ENCODE results near the gene SLC27A1.
A peak's percentile ranks its signal among the peaks of the same experiment; 100 is the strongest.

SLC27A1 gene

GRCh38 chr19:17553256-17553655 lies 82.9 kb downstream of the SLC27A1 start:
- peak; percentile 81 for DNase-seq (ENCODE audit: extremely low read depth, low read depth)

GRCh38 chr19:17554968-17555479 lies 84.7 kb downstream of the SLC27A1 start:
- no peak for TF ChIP-seq CTCF (IDR thresholded peaks at IDR 0.05; ENCODE audit: low read depth, low read length)
- DNase-seq (ENCODE audit: extremely low read depth, low read depth) = no peak

More at GRCh38 chr19:17553256-17553655, 82.9 kb downstream of the SLC27A1 start:
- TF ChIP-seq CTCF (IDR thresholded peaks at IDR 0.05; ENCODE audit: low read depth, low read length) = no peak

GRCh38 chr19:17555480-17555928 lies 85.2 kb downstream of the SLC27A1 start, which contains the start of gene COLGALT1:
TSS of gene COLGALT1 (plus strand) at chr19:17555649. CDS start at chr19:17555714, 65 bp downstream.
- no peak for TF ChIP-seq CTCF (IDR thresholded peaks at IDR 0.05; ENCODE audit: low read depth, low read length)
- DNase-seq (ENCODE audit: extremely low read depth, low read depth) = peak; percentile 85

Measured in AG09319 (cell line).